B cell (primary cell): ENCODE measurements around the gene PIP5KL1.

ENCODE experiments used
- CTCF ChIP-seq: fragments of 200-600 bp; IDR thresholded peaks from one replicate; pipeline ENCODE4 v1.8.0; 2022; ENCODE audit warnings: antibody characterized with exemption, mild to moderate bottlenecking
- EZH2 ChIP-seq: IDR thresholded peaks from 2 replicates; pipeline ENCODE4 v1.6.1; 2012; ENCODE audit warnings: borderline replicate concordance, low read depth, mild to moderate bottlenecking, moderate library complexity, low read length; ENCODE audit not compliant: insufficient read depth, poor library complexity, severe bottlenecking

- no peak for TF ChIP-seq CTCF
- no peak for TF ChIP-seq EZH2
Measured at GRCh38 chr9:127960410-127961154, 30.0 kb upstream of the PIP5KL1 start.
